COLO829 (cell line): ENCODE measurements around the gene SYT15B.
"Not testable (repeated sequence)": the region's sequence is repeated elsewhere in the genome, so short reads cannot be mapped to it uniquely, and the experiment has no call there.

Experiments used
- DNase-seq: peaks from one replicate; pipeline ENCODE4 v3.0.0; 2012; ENCODE audit warnings: low spot score

The SYT15B gene

DNA sequence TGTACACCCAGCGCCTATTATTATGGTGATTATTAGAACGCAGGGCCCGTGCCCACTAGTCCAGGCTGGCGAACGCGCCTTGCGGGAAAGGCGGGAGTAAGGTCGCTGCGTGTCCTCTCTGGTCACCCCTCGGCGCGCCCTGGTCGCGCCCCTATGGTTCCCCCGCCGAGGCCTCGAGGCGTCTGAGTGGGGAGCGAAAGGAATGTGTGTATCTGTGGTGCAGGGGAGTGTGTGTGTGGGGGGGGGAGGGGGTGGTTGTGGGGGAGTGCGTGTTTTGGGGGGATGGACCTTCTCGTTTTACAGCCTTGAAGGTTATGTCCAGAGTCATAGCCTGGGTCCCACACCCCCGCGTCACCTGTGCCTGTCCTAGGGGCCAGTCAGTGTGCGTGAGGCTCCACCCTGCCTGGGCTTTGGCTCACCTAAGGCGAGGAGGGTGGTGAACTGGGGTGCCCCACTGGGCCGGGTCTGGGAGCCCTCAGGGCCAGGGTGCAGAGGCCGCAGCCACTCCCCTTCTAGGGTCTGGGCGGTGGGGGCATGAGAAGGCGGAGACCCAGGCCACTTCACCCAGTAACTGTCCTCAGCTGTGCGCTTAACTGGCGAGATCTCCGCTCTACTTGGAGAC is at the start of gene SYT15B:
TSS of gene SYT15B (minus strand) at position 39 of the 622 bp plus-strand sequence. CDS start 952 bp downstream, outside the sequence.
- not testable (repeated sequence) for DNase-seq

DNA sequence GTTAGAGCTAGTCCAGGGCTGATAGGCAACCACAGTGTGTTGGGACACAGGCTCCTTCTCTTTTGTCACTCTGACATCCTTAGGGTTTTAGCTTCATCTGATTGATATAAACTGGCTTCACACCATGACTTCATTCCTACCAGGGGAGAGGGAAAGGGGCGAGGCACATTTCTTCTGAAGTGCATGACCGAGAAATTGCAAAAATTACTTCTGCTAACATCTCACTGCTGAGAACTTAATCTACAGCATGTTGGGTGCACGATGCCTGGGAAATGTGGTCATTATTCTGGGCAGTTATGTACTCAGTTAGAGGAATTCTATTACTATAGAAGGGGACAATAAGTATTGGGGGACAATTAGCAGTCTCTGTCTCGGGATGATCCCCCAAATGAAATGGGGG is 16.2 kb upstream of the SYT15B start:
- not testable (repeated sequence) for DNase-seq

DNA sequence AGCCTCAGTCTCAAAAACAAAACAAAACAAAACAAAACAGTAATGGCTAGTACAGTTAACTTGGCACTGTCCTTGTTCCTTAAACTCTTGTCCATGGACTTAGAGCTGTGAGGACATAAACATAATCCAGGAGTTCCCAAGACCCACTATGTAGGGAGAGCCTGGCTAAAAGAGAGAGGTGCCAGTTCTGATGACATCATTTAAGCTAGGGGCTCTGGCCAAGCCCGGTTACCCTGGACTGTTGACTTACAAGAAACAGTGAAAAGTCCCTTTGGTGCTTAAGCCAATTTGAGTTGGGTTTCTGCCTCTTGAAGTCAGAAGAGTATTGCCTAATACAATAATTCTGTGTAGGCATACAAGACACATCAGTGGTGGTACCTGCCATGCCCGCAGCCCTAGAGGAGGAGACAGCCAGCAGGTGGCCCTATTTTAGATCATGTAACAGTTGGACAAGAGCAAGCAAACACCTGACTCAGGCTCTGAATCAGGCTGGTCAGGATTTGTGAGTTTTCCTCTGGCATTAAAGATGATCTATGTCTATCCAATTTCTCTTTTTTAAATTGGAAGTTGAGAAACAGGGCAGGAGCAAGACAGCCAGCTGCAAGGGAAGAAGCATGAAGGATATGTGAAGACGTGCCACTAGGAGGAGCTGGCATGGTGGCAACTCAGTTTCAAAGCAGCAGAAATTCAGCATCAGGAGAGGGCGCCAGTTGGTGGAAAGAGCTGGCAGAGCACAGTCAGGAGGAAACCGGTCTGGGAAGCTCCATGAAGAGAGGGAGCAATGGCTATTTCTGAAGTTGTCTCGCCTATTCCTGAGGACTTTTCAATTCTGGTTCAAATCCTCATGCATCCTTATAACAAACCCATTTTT is 12.2 kb upstream of the SYT15B start:
- DNase-seq, result not testable (repeated sequence)

DNA sequence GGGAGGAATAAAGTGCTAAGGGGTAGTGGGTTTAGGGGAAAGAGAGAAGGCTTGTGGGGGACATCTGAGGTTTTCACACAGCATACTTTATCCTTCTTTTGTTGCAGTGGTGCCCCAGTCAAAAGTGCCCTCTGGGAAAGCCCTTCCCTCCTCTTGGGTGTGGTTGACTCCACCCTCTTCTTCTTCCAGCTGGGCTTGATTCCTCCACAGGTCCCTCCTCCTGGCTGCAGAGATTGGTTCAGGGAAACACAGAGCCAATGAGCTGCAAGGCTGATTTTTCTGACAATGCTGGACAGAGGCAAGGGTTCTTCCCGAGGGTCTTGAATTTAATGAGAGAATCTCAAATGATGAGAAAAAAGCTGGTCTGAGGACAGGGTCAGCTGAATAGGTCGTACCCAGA is 7.4 kb upstream of the SYT15B start:
- not testable (repeated sequence) for DNase-seq

DNA sequence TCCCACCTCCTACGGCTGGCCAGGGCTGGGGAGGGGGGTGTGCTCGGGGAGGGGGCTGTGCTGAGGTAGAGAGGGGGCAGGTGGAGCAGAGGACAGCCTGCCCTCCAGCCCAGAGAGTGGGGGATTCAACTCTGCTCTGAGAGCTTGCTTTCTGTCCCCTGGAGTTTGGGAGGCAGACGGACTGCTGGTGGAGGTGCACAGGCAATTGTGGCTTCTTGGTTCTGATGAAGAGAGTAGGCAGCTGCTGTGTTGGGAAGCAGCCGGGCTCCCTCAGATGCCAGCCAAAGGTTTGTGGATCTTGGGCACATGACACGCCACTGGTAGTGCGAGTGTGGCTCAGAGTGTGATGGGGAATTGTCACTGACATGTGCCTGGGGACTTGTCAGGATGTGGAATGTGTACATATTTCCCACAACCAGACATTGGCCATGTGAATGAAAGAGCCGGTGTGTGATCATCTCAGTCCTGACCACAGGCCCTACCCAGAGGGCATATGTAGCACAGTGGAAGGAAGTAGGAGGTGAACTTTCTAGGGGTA is 5.3 kb upstream of the SYT15B start:
- not testable (repeated sequence) for DNase-seq

DNA sequence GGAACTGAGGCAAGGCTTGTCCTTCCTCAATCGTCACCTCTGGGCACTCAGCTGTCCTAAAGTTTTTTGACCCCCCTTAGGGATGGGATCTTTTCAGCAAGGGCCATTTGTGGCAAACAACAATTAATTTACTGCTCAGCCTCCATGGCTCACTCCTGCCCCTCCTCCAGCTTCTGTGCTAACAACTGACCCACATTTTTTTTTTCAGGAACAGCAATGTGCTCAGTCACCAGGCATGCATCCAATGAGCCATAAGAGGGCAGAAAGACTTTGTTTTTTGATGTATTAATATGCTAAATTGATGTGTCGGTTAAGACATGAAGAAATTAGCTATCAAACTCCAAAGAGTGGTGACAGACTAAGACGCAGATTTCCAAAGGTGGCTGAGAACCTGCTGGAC is 4.7 kb upstream of the SYT15B start:
- not testable (repeated sequence) for DNase-seq

DNA sequence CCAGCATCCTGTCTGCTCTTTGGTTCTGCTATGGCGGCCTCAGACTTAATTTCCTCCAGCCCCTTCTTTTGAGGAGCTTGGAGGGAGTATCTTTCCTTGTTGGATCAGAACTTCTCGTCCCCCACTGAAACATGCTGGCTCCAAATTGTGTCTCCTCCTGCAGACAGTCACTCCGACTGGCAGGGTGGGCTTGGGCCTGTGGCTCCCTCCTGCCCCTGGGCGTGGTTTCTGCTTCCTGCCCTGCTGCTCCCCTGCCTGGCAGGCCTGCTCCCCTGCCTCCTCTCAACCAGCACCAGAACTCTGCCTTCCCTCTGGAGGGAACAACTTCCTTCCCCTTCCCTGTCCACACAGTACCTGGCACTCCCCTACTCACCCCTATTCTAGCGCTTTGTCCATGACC is 3.8 kb upstream of the SYT15B start:
- not testable (repeated sequence) for DNase-seq

DNA sequence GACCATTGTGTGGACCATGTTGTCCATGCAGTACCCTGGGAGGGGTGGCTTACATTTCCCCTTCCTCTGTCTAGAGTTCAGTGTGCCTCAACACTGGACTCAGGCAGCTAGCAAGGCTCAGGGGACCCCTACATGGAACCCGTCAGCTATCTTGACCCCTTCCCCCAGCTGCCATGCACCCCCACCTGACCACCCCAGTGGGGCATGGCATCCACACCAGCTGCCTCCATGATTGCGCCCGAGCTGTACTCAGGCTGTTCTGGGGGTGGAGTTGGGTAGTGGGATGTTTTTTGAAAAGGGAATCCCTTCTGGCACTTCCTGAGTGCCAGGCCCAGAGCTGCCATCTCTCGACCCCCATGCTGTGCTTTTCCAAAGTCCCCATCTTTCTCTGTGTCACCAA is 1.8 kb upstream of the SYT15B start:
- not testable (repeated sequence) for DNase-seq

DNA sequence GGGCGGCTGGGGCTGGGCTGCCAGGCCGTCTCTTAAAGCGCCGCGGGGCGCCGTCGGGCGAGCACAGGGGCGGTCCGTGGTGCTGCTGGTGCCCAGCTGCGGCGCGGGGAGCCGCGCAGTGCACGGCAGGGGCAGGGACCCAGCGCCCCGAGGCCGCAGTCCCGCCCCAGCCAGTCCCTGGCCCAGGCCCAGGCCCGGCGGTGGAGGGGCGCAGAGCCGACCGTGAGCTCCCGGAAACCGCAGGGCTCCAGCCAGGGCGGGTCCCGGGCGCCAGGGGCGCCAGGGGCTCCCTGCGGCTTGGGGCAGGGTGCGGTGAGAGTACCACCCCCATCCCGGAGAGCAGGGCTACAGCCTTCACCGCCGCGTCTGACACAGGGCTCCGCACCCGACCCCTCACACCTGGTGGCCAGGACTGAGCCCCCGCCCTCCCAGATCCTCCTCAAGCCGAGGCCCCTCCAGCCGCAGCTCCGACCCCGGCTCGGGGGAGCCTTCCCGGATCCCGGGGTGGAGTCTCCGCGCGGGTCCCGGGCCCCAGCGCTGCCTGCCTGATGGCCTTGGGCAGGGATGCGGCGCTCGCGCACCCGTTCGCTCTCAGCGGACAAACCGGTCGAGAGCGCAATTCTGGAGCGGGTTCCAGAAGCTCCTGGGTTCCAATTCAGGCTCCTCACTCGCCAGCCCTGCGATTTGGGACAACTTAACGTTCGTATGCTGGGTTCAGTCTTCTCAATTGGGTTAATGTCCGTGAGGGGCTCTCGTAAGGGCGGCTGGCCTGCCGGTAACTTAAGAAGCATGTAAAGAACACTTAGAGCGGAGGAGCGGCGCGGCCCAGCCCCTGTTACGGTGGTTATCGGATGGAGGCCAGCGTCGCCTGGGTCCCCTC is 478 bp downstream of the SYT15B start:
- not testable (repeated sequence) for DNase-seq

DNA sequence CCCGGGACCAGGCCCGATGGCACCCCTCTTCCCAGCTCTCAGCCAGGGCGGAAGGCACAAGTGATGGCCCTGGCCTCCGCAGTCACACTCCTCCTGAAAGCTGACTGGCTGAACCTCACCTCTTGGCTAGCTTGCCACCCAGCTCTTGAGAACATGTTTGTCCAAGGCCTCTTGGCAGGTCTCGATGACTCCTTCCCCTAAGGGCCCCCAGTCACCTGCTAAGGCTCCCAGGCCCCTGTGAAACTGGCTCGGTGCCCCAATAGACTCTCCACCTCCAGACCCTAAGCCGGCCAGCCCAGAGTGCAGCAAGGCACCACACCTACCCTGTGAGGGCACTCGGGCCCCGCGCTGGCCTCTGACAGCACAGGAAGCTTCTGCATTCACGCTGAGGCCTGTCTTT is 4.5 kb downstream of the SYT15B start:
- not testable (repeated sequence) for DNase-seq

DNA sequence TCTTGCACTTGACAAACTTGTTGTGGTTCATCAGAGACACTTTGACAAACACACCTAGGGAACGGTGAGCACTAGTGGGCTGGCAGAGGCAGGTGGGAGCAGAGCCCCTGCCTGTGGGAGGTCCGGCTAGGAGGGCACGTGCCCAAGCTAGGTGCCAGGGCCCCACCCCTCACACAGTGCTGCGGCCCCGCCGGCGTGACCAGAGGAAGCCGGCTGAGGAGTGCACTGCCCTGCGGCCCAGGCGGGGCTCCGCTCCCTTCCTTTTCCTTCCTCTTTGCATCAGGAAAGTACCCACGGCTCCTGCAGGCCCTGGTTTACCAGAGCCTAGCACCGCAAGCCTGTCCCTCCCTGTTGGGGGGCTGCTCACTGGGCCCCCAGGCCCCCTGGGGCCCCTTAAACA is 7.2 kb downstream of the SYT15B start:
- DNase-seq, result not testable (repeated sequence)

DNA sequence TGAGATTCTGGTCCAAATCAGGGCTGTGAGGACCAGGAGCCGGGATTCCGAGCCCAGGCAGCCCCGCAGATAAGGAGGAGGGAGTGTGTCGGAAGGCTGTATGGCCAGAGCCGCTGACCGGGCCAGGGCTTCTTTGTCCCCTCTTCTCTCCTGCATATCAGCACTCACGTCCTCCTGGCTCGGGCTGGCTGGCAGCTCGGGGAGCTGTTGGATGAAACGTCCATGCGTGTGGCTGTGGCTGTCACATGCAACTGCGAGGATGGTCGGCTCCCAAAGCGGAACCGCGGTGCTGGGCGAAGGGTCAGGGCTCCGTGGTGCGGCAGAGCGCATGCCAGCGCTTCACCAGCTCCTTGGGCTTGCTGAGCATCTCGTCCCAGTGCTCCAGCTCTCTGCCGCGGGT is 9.5 kb downstream of the SYT15B start:
- not testable (repeated sequence) for DNase-seq

DNA sequence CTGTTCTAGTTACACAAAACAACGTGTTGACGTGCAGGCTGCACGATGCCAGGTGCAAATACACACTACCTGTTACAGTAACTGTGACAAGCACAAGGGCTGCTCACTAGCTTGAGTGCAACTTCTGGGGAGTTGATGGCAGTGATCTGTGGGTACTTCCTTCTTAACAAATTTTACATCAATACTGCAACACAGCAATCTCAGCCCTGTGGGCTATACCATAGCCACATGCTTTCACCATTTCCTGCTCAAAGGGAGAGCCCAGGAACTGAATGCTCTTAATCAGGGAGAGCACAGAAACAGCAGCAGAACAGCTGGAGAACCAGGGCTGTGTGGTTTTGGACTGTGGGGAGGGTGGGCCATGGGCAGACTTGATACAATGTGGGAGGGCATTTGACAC is 10.2 kb downstream of the SYT15B start:
- not testable (repeated sequence) for DNase-seq

DNA sequence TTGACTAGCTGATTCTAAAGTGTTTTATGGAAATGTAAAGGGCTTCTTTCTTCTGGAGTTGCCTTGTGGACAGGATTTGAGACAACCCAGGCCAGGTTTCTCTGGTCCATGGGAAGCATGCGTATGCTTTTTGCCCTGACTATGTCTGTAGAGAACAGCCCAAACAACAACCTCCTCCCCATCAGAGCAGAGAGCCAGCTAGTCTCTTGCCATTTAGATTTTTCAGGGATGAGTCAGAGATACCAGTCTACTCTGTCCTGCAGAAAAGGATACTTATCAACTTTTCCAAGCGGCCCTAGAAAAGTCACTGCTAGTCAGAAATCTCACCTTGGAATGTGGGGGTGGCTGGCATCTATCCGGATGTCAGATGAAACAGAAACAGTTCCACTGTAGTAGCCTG is 11.6 kb downstream of the SYT15B start:
- DNase-seq, result not testable (repeated sequence)

DNA sequence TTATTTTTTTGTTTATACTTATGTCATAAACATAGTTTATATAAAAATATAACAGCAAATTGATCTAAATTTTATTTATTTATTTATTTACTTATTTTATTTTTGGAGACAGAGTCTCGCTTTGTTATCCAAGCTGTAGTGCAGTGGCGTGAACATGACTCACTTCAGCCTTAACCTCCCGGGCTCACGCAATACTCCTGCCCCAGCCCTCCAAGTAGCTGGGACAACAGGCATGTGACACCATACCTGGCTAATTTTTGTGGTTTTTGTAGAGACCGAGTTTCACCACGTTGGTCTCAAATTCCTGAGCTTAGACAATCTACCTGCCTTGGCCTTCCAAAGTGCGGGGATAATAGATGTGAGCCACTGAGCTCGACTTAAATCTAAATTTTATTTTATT is 13.0 kb downstream of the SYT15B start:
- DNase-seq, result not testable (repeated sequence)

DNA sequence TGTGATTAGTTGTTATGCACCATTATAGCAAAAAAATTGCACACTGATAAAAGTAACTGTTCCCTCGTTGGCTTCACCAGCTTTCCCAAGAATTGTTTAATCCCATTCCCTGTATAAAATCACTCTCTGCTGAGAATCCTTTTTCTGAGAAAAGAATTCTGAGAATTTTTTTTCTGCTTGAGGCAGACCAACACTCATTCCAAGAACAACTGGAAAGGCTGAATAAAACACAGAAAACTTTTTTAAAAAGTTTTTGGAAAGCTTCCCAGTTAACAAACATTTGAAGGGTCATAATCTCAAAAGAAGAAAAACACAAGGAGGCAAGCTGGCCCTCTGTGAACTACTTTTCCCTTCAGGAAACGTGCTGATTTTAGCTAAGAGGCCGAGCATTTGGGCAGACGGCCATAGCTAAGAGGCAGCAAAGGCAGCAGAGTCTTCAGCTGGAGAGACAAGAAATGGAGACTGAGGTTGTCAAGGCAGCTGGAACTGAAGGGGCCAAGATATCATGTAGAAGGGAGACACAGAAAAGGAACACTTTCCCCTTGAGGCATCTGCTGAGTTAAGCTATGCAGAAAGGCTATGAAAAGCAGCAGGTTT is 16.5 kb downstream of the SYT15B start:
- not testable (repeated sequence) for DNase-seq

DNA sequence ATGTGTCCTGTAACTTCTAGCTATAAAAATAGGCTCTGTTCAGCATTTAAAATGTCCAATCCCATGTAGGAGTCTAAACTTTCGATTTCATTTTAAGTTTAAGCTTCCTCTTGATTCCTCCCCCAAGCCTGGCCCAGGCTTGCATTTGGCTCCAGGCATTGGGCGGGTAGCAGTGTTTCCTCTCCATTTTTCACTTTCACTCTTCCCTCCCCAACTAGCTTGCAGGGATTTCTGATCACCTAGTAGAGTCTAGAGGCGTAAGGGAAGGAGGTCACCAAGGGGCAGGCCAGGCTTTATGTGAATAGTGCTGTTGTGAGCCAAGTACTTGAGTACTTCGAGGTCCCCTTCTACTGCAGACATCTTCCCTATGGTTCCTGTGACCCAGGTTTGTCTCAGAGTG is 18.5 kb downstream of the SYT15B start:
- not testable (repeated sequence) for DNase-seq

DNA sequence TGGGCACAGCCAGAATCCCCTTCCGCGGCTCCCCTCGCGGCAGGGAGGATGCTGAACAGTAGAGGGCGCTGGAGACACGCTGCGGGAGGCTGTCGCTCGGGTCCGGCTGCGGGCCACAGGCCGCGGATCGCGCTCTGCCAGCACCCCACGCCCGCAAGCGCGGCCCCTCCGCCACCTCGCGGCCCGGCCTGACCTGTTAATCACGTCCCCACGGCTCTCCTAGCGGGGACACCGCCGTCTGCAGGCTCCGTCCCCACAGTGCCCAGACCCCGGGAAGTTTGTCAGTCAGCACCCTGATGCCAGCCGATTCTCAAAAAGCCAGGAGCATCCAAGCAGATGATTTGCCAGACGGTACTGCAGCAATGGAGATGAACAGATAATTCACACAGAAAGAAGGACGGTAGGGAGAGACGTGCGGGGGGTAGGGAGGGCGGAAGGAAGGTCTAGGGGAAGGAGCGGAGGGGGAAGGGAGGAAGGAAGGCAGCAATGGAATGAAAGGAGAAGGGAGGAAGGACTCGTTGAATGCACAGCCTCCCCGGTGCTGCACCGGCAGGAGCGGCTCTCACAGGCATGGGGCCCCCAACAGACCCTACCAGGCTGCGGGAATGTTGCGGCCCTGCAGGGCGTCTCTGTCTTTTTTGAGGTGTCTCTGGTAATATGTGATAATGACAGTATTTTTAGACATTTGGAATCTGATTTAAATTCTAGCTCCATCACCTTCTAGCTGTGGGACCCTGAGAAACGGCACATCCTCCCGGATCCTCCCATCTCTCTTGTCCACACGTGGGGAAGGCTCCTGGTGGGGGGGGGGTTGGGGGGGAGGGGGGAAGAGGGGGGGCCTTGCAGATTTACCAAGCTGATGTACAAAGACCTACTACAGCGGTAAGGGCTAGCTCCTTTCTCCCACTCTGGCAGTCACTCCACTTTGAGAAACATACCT is 19.5 kb downstream of the SYT15B start:
- DNase-seq, result not testable (repeated sequence)

DNA sequence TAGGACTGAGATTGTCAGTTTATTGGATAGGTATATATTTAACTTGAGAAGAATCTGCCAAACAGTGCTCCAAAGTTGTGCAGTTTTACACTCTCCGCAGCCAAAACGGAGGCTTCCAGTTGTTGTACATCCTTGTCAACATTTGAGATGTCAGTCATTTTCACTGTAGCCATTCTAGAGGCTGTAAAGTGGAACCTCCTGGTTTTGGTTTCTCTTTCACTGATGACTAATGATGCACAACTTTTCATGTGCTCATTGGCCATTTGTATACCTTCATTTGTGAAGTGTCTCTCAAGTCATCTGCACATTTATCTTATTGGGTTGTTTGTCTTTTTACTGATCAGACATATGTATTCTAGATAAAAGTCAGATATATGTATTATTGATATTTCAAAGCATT is 22.5 kb downstream of the SYT15B start:
- DNase-seq, result not testable (repeated sequence)

DNA sequence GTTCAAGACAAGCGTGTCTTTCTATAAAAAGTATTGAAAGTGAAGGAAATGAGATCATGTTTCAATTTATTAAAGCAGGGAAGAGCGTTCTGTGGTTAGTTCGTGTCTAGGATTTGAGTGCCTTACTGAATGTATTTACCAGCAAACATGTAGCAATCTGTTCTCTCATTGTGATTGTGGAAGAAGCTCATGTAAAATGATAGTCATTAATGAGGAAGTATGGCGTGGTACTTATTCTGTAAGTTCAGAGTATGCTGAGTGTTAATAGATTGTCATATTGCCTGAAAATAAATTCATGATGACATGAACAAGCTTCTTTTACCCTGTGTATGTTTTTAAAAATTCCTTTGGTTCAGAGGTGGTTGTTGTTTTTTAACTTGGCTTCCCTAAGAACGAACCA is 32.5 kb downstream of the SYT15B start:
- not testable (repeated sequence) for DNase-seq
